Measurements from ENCODE around the gene CSNK1D. TPM values are rescaled to one million over a fixed set of nuclear protein-coding genes. Genes with fewer than 3 reads are reported as not detected.

The CSNK1D gene
- total RNA-seq, 1 experiment from 2014 or later, result 137 TPM

DNA sequence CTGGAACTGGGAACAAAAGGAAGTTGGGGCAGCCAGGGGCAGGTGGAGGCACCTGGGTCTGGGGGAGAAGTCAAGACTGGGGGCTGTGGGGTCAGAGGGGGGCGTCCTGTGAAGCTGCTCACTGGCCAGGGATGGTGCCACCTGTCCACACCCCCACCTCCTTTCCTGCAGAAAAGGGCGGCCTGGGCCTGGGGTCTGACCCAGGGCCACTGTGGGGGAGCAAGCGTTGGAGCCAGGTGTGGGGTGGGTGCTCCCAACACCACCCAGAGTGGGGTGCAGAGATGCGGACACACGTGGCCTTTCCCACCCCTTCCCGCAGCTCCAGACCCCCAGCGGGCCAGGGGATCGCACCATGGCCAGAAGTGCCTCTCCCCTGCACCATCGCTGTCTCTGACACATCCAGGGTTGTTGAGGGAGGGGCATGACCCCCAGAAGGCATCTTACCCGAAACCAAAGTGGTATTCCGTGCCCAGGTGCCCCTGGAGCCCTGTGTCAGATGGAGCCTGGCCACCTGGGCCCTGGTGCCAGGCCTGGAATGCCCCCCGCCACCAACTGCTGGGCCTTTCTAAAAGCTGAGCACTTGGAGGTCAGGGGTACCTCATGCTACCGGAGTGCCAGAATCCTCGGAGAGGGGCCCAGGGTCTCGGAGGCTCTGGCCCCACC is 47.2 kb downstream of the CSNK1D start:
- no peak overlapping the region for H3K27ac Mint-ChIP-seq
- Histone ChIP-seq H3K27ac (ENCODE audit: insufficient read length, low read depth, low read length) (no peak overlapping the region), H3K4me2 (ENCODE audit: insufficient read depth, insufficient read length, low read length) (no peak overlapping the region), H2AFZ (ENCODE audit: low read length) (no peak overlapping the region), H3K4ac (ENCODE audit: low read depth, low read length) (no peak overlapping the region), H3K27me3 (ENCODE audit: insufficient read depth, low read length) (peaks cover 22% of the 10 kb centered on the region; the same call in 1 of the 2 replicates), H2BK5ac (ENCODE audit: insufficient read length, low read length) (no peak overlapping the region), H2BK12ac (ENCODE audit: insufficient read length, low read depth, low read length) (no peak overlapping the region), H3K56ac (ENCODE audit: insufficient read length, low read depth, low read length) (no peak overlapping the region), H4K5ac (ENCODE audit: insufficient read length, low read depth, low read length) (no peak overlapping the region), H3K23ac (ENCODE audit: insufficient read length, low read depth, low read length) (no peak overlapping the region), H3K9me3 (ENCODE audit: control insufficient read depth, low read depth, low read length) (no peaks in the 10 kb centered on the region), H3K18ac (ENCODE audit: insufficient read length, low read depth, low read length) (no peak overlapping the region), H3T11ph (ENCODE audit: low read length) (no peak overlapping the region), H3K79me2 (ENCODE audit: insufficient read depth, low read length) (no peaks in the 10 kb centered on the region), H3K14ac (ENCODE audit: insufficient read depth, low read length) (no peak overlapping the region), H3K9ac (ENCODE audit: extremely low read depth, insufficient read length, low read length) (no peak overlapping the region), H4K8ac (replicated peaks; ENCODE audit: insufficient read length, low read depth, low read length) (no peak overlapping the region), H4K20me1 (ENCODE audit: control insufficient read depth, insufficient read depth, insufficient read length) (peaks cover 2% of the 10 kb centered on the region), H2BK120ac (ENCODE audit: low read depth, low read length, poor library complexity, severe bottlenecking) (no peak overlapping the region), H2BK15ac (ENCODE audit: low read depth, low read length) (no peak overlapping the region), H4K91ac (ENCODE audit: insufficient read length, low read depth, low read length) (no peak overlapping the region), H3K79me1 (ENCODE audit: insufficient read depth, low read depth, low read length, poor library complexity, severe bottlenecking) (no peaks in the 10 kb centered on the region), H2BK20ac (ENCODE audit: low read depth, low read length, poor library complexity, severe bottlenecking) (no peak overlapping the region), H3K4me1 (ENCODE audit: insufficient read depth, low read length) (no peaks in the 10 kb centered on the region), H2AK5ac (ENCODE audit: insufficient read length, low read length) (no peak overlapping the region), H3K23me2 (ENCODE audit: insufficient read length, low read depth, low read length, poor library complexity, severe bottlenecking) (peaks cover 6% of the 10 kb centered on the region)
- H3K9me3 Mint-ChIP-seq, result 0 out of 5 replicates have a peak, but pooled peaks cover 0 to 3% of the 10 kb centered on the region in 2 experiments
- peaks cover 2 to 4% of the 10 kb centered on the region in 2 experiments; a peak in 3 of 4 replicates for H3K4me1 Mint-ChIP-seq
- TF ChIP-seq, protein P1, sequence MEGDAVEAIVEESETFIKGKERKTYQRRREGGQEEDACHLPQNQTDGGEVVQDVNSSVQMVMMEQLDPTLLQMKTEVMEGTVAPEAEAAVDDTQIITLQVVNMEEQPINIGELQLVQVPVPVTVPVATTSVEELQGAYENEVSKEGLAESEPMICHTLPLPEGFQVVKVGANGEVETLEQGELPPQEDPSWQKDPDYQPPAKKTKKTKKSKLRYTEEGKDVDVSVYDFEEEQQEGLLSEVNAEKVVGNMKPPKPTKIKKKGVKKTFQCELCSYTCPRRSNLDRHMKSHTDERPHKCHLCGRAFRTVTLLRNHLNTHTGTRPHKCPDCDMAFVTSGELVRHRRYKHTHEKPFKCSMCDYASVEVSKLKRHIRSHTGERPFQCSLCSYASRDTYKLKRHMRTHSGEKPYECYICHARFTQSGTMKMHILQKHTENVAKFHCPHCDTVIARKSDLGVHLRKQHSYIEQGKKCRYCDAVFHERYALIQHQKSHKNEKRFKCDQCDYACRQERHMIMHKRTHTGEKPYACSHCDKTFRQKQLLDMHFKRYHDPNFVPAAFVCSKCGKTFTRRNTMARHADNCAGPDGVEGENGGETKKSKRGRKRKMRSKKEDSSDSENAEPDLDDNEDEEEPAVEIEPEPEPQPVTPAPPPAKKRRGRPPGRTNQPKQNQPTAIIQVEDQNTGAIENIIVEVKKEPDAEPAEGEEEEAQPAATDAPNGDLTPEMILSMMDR (conservative IDR thresholded peaks at IDR 0.05), result no peak
- H3K36me3 Mint-ChIP-seq (ENCODE audit: insufficient read depth in 1 of 3, low read depth in 3 of 3), result no peaks in the 10 kb centered on the region; a peak in 1 of 7 replicates
- no peak for DNase-seq
- no peak overlapping the region for H3K4me3 Mint-ChIP-seq
- peaks cover 63% of the 10 kb centered on the region for H3K27me3 Mint-ChIP-seq (ENCODE audit: low read depth)
- WGBS (ENCODE audit: extremely low coverage, insufficient read length, low lambda C conversion rate), result no CpG with 5 or more reads among the region's 15 CpGs

All from H9 (cell line).